Ovary (tissue), 9 donors: ENCODE measurements around the gene MIOX. TPM values are rescaled to one million over a fixed set of nuclear protein-coding genes. Genes with fewer than 3 reads are reported as not detected.

Experiments
- DNase-seq, 5 donors: peaks; one replicate each; pipeline ENCODE4 v3.0.0-alpha.2; 2019 to 2020
- H3K27ac ChIP-seq, 2 donors: fragments of 200-600 bp; one replicate each; pipeline versions ENCODE4 v1.5.1 to v1.8.0; 2019 to 2022
- H3K27me3 ChIP-seq: fragments of 200-600 bp; one replicate; pipeline ENCODE4 v1.8.0; 2022
- H3K36me3 ChIP-seq: fragments of 200-600 bp; sonication (generic); one replicate; pipeline ENCODE4 v1.5.1; 2019
- H3K4me1 ChIP-seq: one replicate; pipeline ENCODE4 v1.8.1; 2013; ENCODE audit warnings: mild to moderate bottlenecking, moderate library complexity; ENCODE audit not compliant: insufficient read depth
- H3K4me3 ChIP-seq: fragments of 200-600 bp; sonication (generic); one replicate; pipeline ENCODE4 v1.5.1; 2017
- H3K9me3 ChIP-seq, 2 donors: fragments of 200-600 bp in 1 of 2; sonication (generic) in 1 of 2; one replicate each; pipeline versions ENCODE4 v1.5.1 to v1.8.1; 2013 to 2019; ENCODE audit warnings: mild to moderate bottlenecking in 1 of 2, moderate library complexity in 1 of 2
- CTCF ChIP-seq, 3 donors: fragments of 450-650 bp in 2 of 3; fragments of 200-600 bp in 1 of 3; IDR thresholded peaks; one replicate each; pipeline versions ENCODE4 v1.5.1 to v1.8.0; 2016 to 2022; ENCODE audit warnings: antibody characterized with exemption in 3 of 3, mild to moderate bottlenecking in 1 of 3
- EP300 ChIP-seq: sonication (generic); formaldehyde crosslinking; IDR thresholded peaks from one replicate; pipeline ENCODE4 v1.6.1; 2017; ENCODE audit warnings: antibody characterized with exemption
- POLR2A ChIP-seq: fragments of 450-650 bp; IDR thresholded peaks from one replicate; pipeline ENCODE4 v1.6.1; 2017; ENCODE audit warnings: antibody characterized with exemption, mild to moderate bottlenecking, moderate library complexity
- WGBS, 3 donors: extraction: QIAGEN DNeasy Blood & Tissue Kit in 1 of 3; methylation state at CpG; one replicate each; pipeline versions ENCODE4 v1.1.5 to v1.1.7; 2013 to 2017; 5-methylcytosine and 5-hydroxymethylcytosine counted together
- intact Hi-C, 4 donors: fragments of 100-400 bp; cut with DNase I; formaldehyde crosslinking; loops; one replicate each; pipeline versions ENCODE4 v1.11.0 to v1.15.1; 2022 to 2023
- polyA plus RNA-seq, 2 donors: library from polyadenylated mRNA; stranded (reverse); fragments of 200-250 nt in 1 of 2; fragments of 350-450 nt in 1 of 2; fragmentation: Illumina TruSeq in 1 of 2; extraction: RNeasy Lipid Tissue Mini Kit (QIAGEN cat#74804) in 1 of 2; gene quantifications; one replicate each; pipeline ENCODE4 v1.2.3, GENCODE V29; 2013 to 2014
- total RNA-seq, 7 donors: library from RNA; depleted of rRNA in 2 of 7; stranded (reverse); fragments of >200 nt in 2 of 7; fragmentation: NEBNext Ultra II Directional in 3 of 7; extraction: Animal tissue kit (Norgen Biotek cat#: 25700) in 3 of 7; gene quantifications; one replicate each; pipeline versions ENCODE4 v1.1.0 to v1.2.4, GENCODE V29; 2016 to 2023
- donor health status: DM: no; HTN: no; CAD: no; lungs with moderate emphysema.
- donor health status: DM: no; HTN: no; CAD: no.
- donor health status: Bipolar disorder and iron deficiency.
- donor health status: DM: yes; HTN: yes; CAD: no.
- donor health status: DM: no; HTN: no; CAD: no.
- donor health status: DM: yes; HTN: yes; CAD: no.

The MIOX gene
- total and polyA plus RNA-seq, 9 donors, result 0.20 TPM; not detected in 8

- Histone ChIP-seq H3K4me3 (no peak overlapping the region), H3K27me3 (no peaks in the 10 kb centered on the region), H3K9me3 (no peaks in the 10 kb centered on the region), H3K36me3 (no peaks in the 10 kb centered on the region), H3K4me1 (peaks cover 14% of the 10 kb centered on the region), H3K27ac (no peak overlapping the region)
- intact Hi-C loops, result no loop called here
- DNase-seq, result no peak
- 81 to 91% (median 84%) methylated on average over 20 to 24 of the region's 24 CpGs for WGBS, 3 donors
- TF ChIP-seq POLR2A, result no peak
- TF ChIP-seq CTCF (IDR thresholded peaks at IDR 0.05), result no peak
- TF ChIP-seq EP300, result no peak
Observed at GRCh38 chr22:50467341-50467740, 19.3 kb upstream of the MIOX start.

- Histone ChIP-seq H3K9me3 (no peaks in the 10 kb centered on the region), H3K4me3 (no peak overlapping the region), H3K27me3 (no peaks in the 10 kb centered on the region), H3K27ac (no peak overlapping the region), H3K4me1 (peaks cover 15% of the 10 kb centered on the region), H3K36me3 (no peaks in the 10 kb centered on the region)
- WGBS, 3 donors, result 82 to 84% (median 83%) methylated on average over 19 to 22 of the region's 22 CpGs
- no peak for TF ChIP-seq EP300
- TF ChIP-seq CTCF (IDR thresholded peaks at IDR 0.05), result no peak
- TF ChIP-seq POLR2A, result no peak
- intact Hi-C loops, result no loop called here
- DNase-seq, result no peak
Observed at GRCh38 chr22:50467773-50468440, 18.8 kb upstream of the MIOX start.

GRCh38 chr22:50468626-50469025 lies 18.0 kb upstream of the MIOX start:
- DNase-seq, result no peak
- H3K4me3 ChIP-seq, result no peak overlapping the region
- peaks cover 22% of the 10 kb centered on the region for H3K4me1 ChIP-seq
- WGBS, 3 donors, result 85 to 98% (median 87%) methylated on average over 8 of the region's 8 CpGs
- H3K27ac ChIP-seq, result no peak overlapping the region
- intact Hi-C loops, result no loop called here
- no peaks in the 10 kb centered on the region for H3K27me3 ChIP-seq
- TF ChIP-seq POLR2A, result no peak
- no peak for TF ChIP-seq EP300
- no peak for TF ChIP-seq CTCF (IDR thresholded peaks at IDR 0.05)
- H3K9me3 ChIP-seq, result no peaks in the 10 kb centered on the region
- H3K36me3 ChIP-seq, result no peaks in the 10 kb centered on the region

- Histone ChIP-seq H3K4me1 (peaks cover 27% of the 10 kb centered on the region), H3K4me3 (no peak overlapping the region)
Observed at GRCh38 chr22:50469377-50470305, 17.0 kb upstream of the MIOX start.

More at GRCh38 chr22:50469377-50470305, 17.0 kb upstream of the MIOX start:
- 55 to 59% (median 58%) methylated on average over 23 to 25 of the region's 25 CpGs for WGBS, 3 donors
- Histone ChIP-seq H3K9me3 (no peaks in the 10 kb centered on the region), H3K27me3 (no peaks in the 10 kb centered on the region), H3K36me3 (no peaks in the 10 kb centered on the region), H3K27ac (no peak overlapping the region)
- intact Hi-C loops, result no loop called here
- TF ChIP-seq POLR2A (no peak), CTCF (IDR thresholded peaks at IDR 0.05) (no peak), EP300 (no peak)
- DNase-seq, result no peak
